Measurements from ENCODE around the gene HS6ST2.

- TF ChIP-seq EP300 (IDR thresholded peaks at IDR 0.05) (no peak), POLR2A (IDR thresholded peaks at IDR 0.05) (no peak)
Observed at GRCh38 chrX:132956421-132957210, 1.8 kb downstream of the HS6ST2 start.

All from tibial nerve (tissue), 3 donors.